Liver (tissue), 9 donors: Measurements from ENCODE around the gene F12. TPM values are rescaled to one million over a fixed set of nuclear protein-coding genes. Genes with fewer than 3 reads are reported as not detected.
A peak's percentile ranks its signal among the peaks of the same experiment; 100 is the strongest.
"Not testable (repeated sequence)": the region's sequence is repeated elsewhere in the genome, so short reads cannot be mapped to it uniquely, and the experiment has no call there.

Source experiments
- DNase-seq: peaks from one replicate; pipeline ENCODE4 v3.0.0-alpha.2; 2017; ENCODE audit warnings: low spot score
- H3K27ac ChIP-seq, 2 donors: one replicate each; pipeline ENCODE4 v1.7.0; 2013; ENCODE audit warnings: inconsistent platforms in 2 of 2, low read length in 2 of 2, control low read depth in 1 of 2, low read depth in 1 of 2, mild to moderate bottlenecking in 1 of 2
- H3K27me3 ChIP-seq, 4 donors: one replicate each; pipeline versions ENCODE4 v1.6.1 to v1.7.0; 2013; ENCODE audit warnings: low read length in 3 of 4, inconsistent platforms in 1 of 4, mild to moderate bottlenecking in 1 of 4, moderate library complexity in 1 of 4; ENCODE audit not compliant: control insufficient read depth in 4 of 4, insufficient read depth in 4 of 4
- H3K36me3 ChIP-seq, 4 donors: one replicate each; pipeline versions ENCODE4 v1.6.1 to v1.7.0; 2013; ENCODE audit warnings: low read length in 3 of 4, mild to moderate bottlenecking in 3 of 4, low read depth in 1 of 4, moderate library complexity in 1 of 4; ENCODE audit not compliant: control insufficient read depth in 4 of 4, insufficient read depth in 3 of 4
- H3K4me1 ChIP-seq, 4 donors: one replicate each; pipeline versions ENCODE4 v1.6.1 to v1.7.0; 2013; ENCODE audit warnings: low read length in 3 of 4, mild to moderate bottlenecking in 3 of 4, moderate library complexity in 1 of 4; ENCODE audit not compliant: control insufficient read depth in 4 of 4, insufficient read depth in 4 of 4
- H3K4me3 ChIP-seq, 3 donors: one replicate each; pipeline versions ENCODE4 v1.6.1 to v1.7.0; 2013; ENCODE audit warnings: low read length in 3 of 3, control low read depth in 1 of 3, low read depth in 1 of 3, mild to moderate bottlenecking in 1 of 3
- H3K9ac ChIP-seq, 2 donors: one replicate each; pipeline ENCODE4 v1.7.0; 2013; ENCODE audit warnings: low read length in 2 of 2, mild to moderate bottlenecking in 2 of 2, moderate library complexity in 2 of 2, control low read depth in 1 of 2, low read depth in 1 of 2
- H3K9me3 ChIP-seq, 4 donors: one replicate each; pipeline versions ENCODE4 v1.6.1 to v1.7.0; 2013; ENCODE audit warnings: low read length in 3 of 4; ENCODE audit not compliant: control insufficient read depth in 4 of 4
- ATF3 ChIP-seq: IDR thresholded peaks from 2 replicates; pipeline ENCODE4 v1.6.1; 2016; ENCODE audit warnings: antibody characterized with exemption
- EGR1 ChIP-seq, 2 donors: IDR thresholded peaks; 2 replicates each; pipeline ENCODE4 v1.6.1; 2016 to 2018; ENCODE audit warnings: antibody characterized with exemption in 2 of 2, low read depth in 2 of 2
- FOXA1 ChIP-seq: IDR thresholded peaks from 2 replicates; pipeline ENCODE4 v1.6.1; 2016; ENCODE audit warnings: antibody characterized with exemption
- GABPA ChIP-seq, 2 donors: IDR thresholded peaks in 1 of 2; conservative IDR thresholded peaks in 1 of 2; 2 replicates each; pipeline ENCODE4 v1.6.1; 2016; ENCODE audit warnings: antibody characterized with exemption in 2 of 2, mild to moderate bottlenecking in 1 of 2, moderate library complexity in 1 of 2
- HNF4A ChIP-seq, 2 donors: conservative IDR thresholded peaks; 2 replicates each; pipeline ENCODE4 v1.6.1; 2016; ENCODE audit warnings: antibody characterized with exemption in 2 of 2, mild to moderate bottlenecking in 2 of 2
- JUND ChIP-seq, 2 donors: IDR thresholded peaks; 2 replicates each; pipeline ENCODE4 v1.6.1; 2016; ENCODE audit warnings: antibody characterized with exemption in 2 of 2
- NR2F2 ChIP-seq: IDR thresholded peaks from 2 replicates; pipeline ENCODE4 v1.6.1; 2016; ENCODE audit warnings: antibody characterized with exemption
- RAD21 ChIP-seq, 2 donors: IDR thresholded peaks; 2 replicates each; pipeline ENCODE4 v1.6.1; 2016; ENCODE audit warnings: antibody characterized with exemption in 2 of 2, mild to moderate bottlenecking in 2 of 2
- RXRA ChIP-seq, 2 donors: IDR thresholded peaks; 2 replicates each; pipeline ENCODE4 v1.6.1; 2017 to 2018; ENCODE audit warnings: antibody characterized with exemption in 2 of 2, mild to moderate bottlenecking in 1 of 2
- SP1 ChIP-seq: IDR thresholded peaks from 2 replicates; pipeline ENCODE4 v1.6.1; 2018; ENCODE audit warnings: antibody characterized with exemption, mild to moderate bottlenecking
- TAF1 ChIP-seq: conservative IDR thresholded peaks from 2 replicates; pipeline ENCODE4 v1.6.1; 2016; ENCODE audit warnings: antibody characterized with exemption, mild to moderate bottlenecking
- YY1 ChIP-seq: IDR thresholded peaks from 2 replicates; pipeline ENCODE4 v1.6.1; 2016; ENCODE audit warnings: antibody characterized with exemption, mild to moderate bottlenecking
- WGBS: extraction: QIAGEN DNeasy Blood & Tissue Kit; methylation state at CpG from one replicate; pipeline ENCODE4 v1.1.7; 2013; 5-methylcytosine and 5-hydroxymethylcytosine counted together
- polyA plus RNA-seq, 2 donors: library from polyadenylated mRNA; stranded (reverse) in 1 of 2; unstranded in 1 of 2; fragments of 200-250 nt in 1 of 2; fragments of >200 nt in 1 of 2; fragmentation: Nextera tagmentation in 1 of 2; extraction: Ambion mirVana in 1 of 2; gene quantifications; one replicate each; pipeline versions ENCODE4 v1.2.1 to v1.2.3, GENCODE V29; 2013 to 2015
- total RNA-seq, 2 donors: library from RNA; depleted of rRNA; stranded (reverse); fragments of >200 nt; gene quantifications; one replicate each; pipeline ENCODE4 v1.2.3, GENCODE V29; 2014
- TF ChIP-seq, protein P1 (sequence below): IDR thresholded peaks from 2 replicates; pipeline ENCODE4 v1.6.1; 2016; ENCODE audit warnings: antibody characterized with exemption
- TF ChIP-seq, protein P2 (sequence below): IDR thresholded peaks from 2 replicates; pipeline ENCODE4 v1.6.1; 2016; ENCODE audit warnings: antibody characterized with exemption, mild to moderate bottlenecking
- donor health status: healthy.
- donor health status: healthy.
- donor health status: healthy.
- donor health status: healthy.
- donor health status: healthy.

Gene F12
- total and polyA plus RNA-seq, 4 donors = 27.7 to 328 (median 275) TPM

DNA sequence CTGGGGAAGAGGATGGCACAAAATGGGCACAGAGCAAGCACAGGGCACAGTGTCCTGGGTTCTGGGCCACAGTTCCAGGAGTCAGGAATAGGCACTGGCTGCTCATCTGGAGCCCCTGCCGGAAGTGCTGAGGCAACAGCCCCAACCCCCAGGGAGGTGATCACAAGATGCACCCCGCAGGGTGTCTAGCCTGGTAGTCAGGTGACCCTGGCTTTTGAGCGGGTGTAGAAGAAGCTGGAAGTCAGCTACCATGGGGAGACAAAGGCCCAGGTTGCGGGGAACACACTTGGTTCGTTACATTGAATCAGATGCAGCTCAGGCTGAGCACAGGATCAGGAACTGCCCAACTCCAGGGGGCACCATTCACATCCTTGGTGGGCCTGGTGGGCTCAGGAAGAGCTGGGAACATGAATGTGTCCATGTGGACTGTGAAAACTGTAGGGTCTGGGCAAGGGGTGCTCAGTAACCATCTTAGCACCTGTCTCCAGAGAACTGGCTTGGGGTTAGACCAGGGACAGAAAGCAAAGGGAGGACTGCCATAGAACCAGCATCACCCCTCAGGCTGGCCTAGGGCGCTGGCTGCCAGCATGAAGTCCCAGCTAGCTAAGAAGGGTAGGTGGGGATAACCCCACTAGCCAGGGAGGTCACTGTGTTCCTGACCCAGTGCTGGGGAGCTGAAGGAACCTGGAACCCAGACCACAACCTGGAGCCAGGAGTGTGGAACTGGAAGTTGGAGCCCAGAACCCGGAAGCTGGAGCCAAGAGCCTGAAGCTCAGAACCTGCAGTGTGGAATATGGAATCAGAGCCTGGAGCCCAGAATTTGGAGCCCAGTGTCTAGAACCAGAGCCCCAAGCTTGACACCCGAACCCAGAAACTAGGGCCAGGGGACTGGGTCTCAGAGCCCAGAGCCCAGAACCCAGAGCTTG lies 31.2 kb downstream of the F12 start:
- 71% methylated on average over 8 of the region's 8 CpGs for WGBS
- Histone ChIP-seq H3K4me3 (peak overlapping the region in 2 of 3 donors; percentile 4 to 27), H3K9ac (peak overlapping the region; percentile 1 to 72), H3K36me3 (no peaks in the 10 kb centered on the region), H3K9me3 (no peaks in the 10 kb centered on the region), H3K27me3 (no peaks in the 10 kb centered on the region), H3K4me1 (peaks cover 21 to 58% (median 42%) of the 10 kb centered on the region in 4 donors), H3K27ac (peak overlapping the region; percentile 93 to 98)
- DNase-seq = no peak
- TF ChIP-seq, protein P1, sequence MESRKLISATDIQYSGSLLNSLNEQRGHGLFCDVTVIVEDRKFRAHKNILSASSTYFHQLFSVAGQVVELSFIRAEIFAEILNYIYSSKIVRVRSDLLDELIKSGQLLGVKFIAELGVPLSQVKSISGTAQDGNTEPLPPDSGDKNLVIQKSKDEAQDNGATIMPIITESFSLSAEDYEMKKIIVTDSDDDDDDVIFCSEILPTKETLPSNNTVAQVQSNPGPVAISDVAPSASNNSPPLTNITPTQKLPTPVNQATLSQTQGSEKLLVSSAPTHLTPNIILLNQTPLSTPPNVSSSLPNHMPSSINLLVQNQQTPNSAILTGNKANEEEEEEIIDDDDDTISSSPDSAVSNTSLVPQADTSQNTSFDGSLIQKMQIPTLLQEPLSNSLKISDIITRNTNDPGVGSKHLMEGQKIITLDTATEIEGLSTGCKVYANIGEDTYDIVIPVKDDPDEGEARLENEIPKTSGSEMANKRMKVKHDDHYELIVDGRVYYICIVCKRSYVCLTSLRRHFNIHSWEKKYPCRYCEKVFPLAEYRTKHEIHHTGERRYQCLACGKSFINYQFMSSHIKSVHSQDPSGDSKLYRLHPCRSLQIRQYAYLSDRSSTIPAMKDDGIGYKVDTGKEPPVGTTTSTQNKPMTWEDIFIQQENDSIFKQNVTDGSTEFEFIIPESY = no peak
- TF ChIP-seq HNF4A (conservative IDR thresholded peaks at IDR 0.05) (no peak), RAD21 (IDR thresholded peaks at IDR 0.05) (no peak), NR2F2 (no peak), FOXA1 (no peak), TAF1 (no peak), JUND (IDR thresholded peaks at IDR 0.05) (no peak), ATF3 (no peak), YY1 (no peak), SP1 (no peak), GABPA (IDR thresholded peaks at IDR 0.05 in 1 of 2, conservative IDR thresholded peaks at IDR 0.05 in 1 of 2) (no peak)

GRCh38 chr5:177376107-177376506 lies 33.3 kb downstream of the F12 start:
- WGBS = 44% methylated on average over 11 of the region's 11 CpGs
- DNase-seq = no peak
- H3K27ac ChIP-seq = peak overlapping the region; percentile 40 to 46
- H3K27me3 ChIP-seq = no peaks in the 10 kb centered on the region
- no peak overlapping the region for H3K4me3 ChIP-seq
- peaks cover 32 to 69% (median 51%) of the 10 kb centered on the region in 4 donors for H3K4me1 ChIP-seq
- H3K9ac ChIP-seq = no peak overlapping the region
- TF ChIP-seq NR2F2 (no peak), YY1 (peak; percentile 10), EGR1 (IDR thresholded peaks at IDR 0.05; ENCODE audit: low read depth in 2 of 2) (no peak), HNF4A (conservative IDR thresholded peaks at IDR 0.05) (peak in 1 of 2 donors; percentile 17), RAD21 (IDR thresholded peaks at IDR 0.05) (peak; percentile 42 to 43), RXRA (IDR thresholded peaks at IDR 0.05) (peak in 1 of 2 donors; percentile 42), SP1 (peak; percentile 54)
- TF ChIP-seq, protein P2, sequence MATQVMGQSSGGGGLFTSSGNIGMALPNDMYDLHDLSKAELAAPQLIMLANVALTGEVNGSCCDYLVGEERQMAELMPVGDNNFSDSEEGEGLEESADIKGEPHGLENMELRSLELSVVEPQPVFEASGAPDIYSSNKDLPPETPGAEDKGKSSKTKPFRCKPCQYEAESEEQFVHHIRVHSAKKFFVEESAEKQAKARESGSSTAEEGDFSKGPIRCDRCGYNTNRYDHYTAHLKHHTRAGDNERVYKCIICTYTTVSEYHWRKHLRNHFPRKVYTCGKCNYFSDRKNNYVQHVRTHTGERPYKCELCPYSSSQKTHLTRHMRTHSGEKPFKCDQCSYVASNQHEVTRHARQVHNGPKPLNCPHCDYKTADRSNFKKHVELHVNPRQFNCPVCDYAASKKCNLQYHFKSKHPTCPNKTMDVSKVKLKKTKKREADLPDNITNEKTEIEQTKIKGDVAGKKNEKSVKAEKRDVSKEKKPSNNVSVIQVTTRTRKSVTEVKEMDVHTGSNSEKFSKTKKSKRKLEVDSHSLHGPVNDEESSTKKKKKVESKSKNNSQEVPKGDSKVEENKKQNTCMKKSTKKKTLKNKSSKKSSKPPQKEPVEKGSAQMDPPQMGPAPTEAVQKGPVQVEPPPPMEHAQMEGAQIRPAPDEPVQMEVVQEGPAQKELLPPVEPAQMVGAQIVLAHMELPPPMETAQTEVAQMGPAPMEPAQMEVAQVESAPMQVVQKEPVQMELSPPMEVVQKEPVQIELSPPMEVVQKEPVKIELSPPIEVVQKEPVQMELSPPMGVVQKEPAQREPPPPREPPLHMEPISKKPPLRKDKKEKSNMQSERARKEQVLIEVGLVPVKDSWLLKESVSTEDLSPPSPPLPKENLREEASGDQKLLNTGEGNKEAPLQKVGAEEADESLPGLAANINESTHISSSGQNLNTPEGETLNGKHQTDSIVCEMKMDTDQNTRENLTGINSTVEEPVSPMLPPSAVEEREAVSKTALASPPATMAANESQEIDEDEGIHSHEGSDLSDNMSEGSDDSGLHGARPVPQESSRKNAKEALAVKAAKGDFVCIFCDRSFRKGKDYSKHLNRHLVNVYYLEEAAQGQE = peak; percentile 25
- H3K36me3 ChIP-seq = no peaks in the 10 kb centered on the region
- no peaks in the 10 kb centered on the region for H3K9me3 ChIP-seq

GRCh38 chr5:177375516-177375915 lies 33.8 kb downstream of the F12 start:
- DNase-seq, H3K9ac ChIP-seq, H3K27me3 ChIP-seq, H3K4me3 ChIP-seq, H3K9me3 ChIP-seq, H3K36me3 ChIP-seq, H3K27ac ChIP-seq: not testable (repeated sequence)
- WGBS = 73% methylated on average over 5 of the region's 5 CpGs
- peaks cover 32 to 68% (median 51%) of the 10 kb centered on the region in 4 donors for H3K4me1 ChIP-seq
